ENCODE measurements around the gene SLF1. TPM values are rescaled to one million over a fixed set of nuclear protein-coding genes. Genes with fewer than 3 reads are reported as not detected.
A peak's percentile ranks its signal among the peaks of the same experiment; 100 is the strongest.

Gene SLF1
- total and polyA plus RNA-seq, 9 of the 15 experiments (the other 6 are each of a cell fraction or from before 2014, with no cell fraction given): 9.8 to 31.1 (median 16.3) TPM

DNA sequence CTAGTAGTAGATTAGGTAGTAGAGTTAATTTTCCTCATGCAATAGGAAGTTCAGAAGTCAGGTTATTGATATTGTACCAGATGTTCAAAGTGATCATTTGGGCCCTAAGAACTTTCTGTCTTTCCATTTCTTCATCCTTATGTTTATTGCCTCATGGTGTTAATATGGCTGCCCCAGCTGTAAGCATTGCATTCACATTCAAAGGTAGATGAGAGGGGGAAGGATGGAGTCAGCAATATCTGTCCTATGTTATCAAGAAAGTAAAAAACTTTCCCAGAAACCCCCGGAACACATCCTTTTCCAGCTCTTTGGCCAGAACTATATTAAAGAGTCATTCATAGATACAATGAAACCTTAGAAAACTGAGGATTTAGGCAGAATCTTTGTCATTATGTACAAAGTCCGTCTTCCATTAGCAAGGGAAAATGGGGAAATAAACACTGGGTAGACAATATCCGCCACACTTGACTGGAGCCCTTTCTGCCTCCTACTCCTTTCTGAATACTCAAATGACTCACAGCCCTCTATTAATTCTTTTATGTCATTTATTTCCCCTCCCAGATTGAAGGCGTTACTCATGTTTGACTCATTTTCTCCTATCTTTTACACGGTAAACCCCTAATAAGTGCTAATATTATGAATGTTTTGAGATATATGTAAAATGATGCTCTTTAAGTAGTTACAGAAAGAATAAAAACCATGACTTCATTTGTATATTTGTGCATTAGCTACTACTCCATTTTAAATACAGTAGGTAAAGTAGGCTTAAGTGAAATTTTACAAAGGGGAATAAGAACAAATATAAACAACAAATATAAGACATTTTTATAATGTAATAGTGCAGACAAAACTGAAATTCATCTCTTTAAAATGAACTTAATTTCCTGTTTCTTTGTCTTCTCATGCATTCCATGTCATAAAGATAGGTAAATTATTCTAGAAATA is 127.6 kb downstream of the SLF1 start (continued):
- TF ChIP-seq BRCA1 (IDR thresholded peaks at IDR 0.05) (no peak), BRCA1 (CRISPR knock-in tag; IDR thresholded peaks at IDR 0.05) (no peak), PHB (CRISPR knock-in tag; IDR thresholded peaks at IDR 0.05) (no peak)
- TF ChIP-seq, protein P1, sequence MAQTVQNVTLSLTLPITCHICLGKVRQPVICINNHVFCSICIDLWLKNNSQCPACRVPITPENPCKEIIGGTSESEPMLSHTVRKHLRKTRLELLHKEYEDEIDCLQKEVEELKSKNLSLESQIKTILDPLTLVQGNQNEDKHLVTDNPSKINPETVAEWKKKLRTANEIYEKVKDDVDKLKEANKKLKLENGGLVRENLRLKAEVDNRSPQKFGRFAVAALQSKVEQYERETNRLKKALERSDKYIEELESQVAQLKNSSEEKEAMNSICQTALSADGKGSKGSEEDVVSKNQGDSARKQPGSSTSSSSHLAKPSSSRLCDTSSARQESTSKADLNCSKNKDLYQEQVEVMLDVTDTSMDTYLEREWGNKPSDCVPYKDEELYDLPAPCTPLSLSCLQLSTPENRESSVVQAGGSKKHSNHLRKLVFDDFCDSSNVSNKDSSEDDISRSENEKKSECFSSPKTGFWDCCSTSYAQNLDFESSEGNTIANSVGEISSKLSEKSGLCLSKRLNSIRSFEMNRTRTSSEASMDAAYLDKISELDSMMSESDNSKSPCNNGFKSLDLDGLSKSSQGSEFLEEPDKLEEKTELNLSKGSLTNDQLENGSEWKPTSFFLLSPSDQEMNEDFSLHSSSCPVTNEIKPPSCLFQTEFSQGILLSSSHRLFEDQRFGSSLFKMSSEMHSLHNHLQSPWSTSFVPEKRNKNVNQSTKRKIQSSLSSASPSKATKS (CRISPR knock-in tag; IDR thresholded peaks at IDR 0.05): no peak

DNA sequence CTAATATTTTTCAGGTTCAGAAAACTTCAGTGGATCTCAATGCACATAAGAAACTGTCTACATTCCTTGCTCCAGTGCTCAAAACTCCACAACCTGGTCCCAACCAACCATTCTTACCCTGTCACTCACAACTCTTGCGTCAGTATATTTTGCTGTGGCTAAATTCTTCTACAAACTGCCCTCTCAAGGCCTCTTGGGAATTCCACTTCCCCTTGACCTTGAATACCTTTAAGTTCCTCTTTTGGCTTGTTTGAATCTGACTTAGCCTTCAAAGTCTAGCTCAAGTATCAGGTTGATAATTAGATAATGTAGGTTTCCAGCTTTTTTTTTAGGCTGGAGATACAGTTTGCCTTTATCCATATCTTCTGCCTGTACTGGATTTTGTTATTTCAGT is 128.3 kb downstream of the SLF1 start:
- DNase-seq (ENCODE audit: extremely low read depth in 1 of 4, low spot score in 3 of 4) (peak in 1 of 4 experiments; percentile 9), ATAC-seq (peak; percentile 75), FAIRE-seq (no peak)
- Histone ChIP-seq H2AFZ (ENCODE audit: low read depth, low read length) (no peak overlapping the region), H3K9me3 (replicated peaks; ENCODE audit: control insufficient read depth, insufficient read depth, low read depth, low read length) (no peaks in the 10 kb centered on the region), H3K4me3 (no peak overlapping the region), H3K36me3 (ENCODE audit: control insufficient read depth, insufficient read depth, low read length) (no peaks in the 10 kb centered on the region), H3K9ac (ENCODE audit: insufficient read depth in 1 of 2, low read depth in 2 of 2, low read length in 2 of 2) (no peak overlapping the region), H3K4me2 (ENCODE audit: insufficient read depth, low read length) (no peak overlapping the region), H3K9me1 (ENCODE audit: control insufficient read depth, insufficient read depth, low read length) (no peaks in the 10 kb centered on the region), H3K27me3 (ENCODE audit: control insufficient read depth in 2 of 2, insufficient read depth in 2 of 2, low read length in 2 of 2) (no peaks in the 10 kb centered on the region), H4K20me1 (replicated peaks; ENCODE audit: control insufficient read depth, insufficient read depth, low read length) (no peaks in the 10 kb centered on the region), H3K27ac (ENCODE audit: extremely low read depth, low read depth, low read length) (no peak overlapping the region), H3K79me2 (ENCODE audit: control insufficient read depth, insufficient read depth, low read length) (no peaks in the 10 kb centered on the region), H3K4me1 (replicated peaks in 1 of 2; ENCODE audit: control insufficient read depth in 2 of 2, insufficient read depth in 2 of 2, low read length in 2 of 2) (peaks cover 0 to 3% of the 10 kb centered on the region in 2 experiments; a peak in 1 of 5 replicates)
- in situ Hi-C loops (cut with MboI) (loop anchor here (25.0 kb wide), 1 partner anchor 1159 kb away; the partner anchor contains the start of genes NR2F1 and NR2F1-AS1), intact Hi-C loops (cut with micrococcal nuclease) (no loop called here)
- 0% methylated on average over 1 of the region's 1 CpG for WGBS (ENCODE audit: insufficient coverage, low coverage, missing lambda C conversion rate)
- no TSS peak for BruUV-seq (replicated peaks)
- POLR2A ChIA-PET: interaction anchor here (0.7 kb wide), 1 partner anchor 12 kb away, joined by 3 read pairs; no protein-coding TSS in a partner anchor
- CTCF ChIA-PET (ENCODE audit: low intra/inter-chr PET ratio): no interaction called here
- TF ChIP-seq, protein P2, sequence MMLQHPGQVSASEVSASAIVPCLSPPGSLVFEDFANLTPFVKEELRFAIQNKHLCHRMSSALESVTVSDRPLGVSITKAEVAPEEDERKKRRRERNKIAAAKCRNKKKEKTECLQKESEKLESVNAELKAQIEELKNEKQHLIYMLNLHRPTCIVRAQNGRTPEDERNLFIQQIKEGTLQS (IDR thresholded peaks at IDR 0.05): peak; percentile 51; the same call in 1 of the 2 replicates
- TF ChIP-seq, protein P2 (CRISPR knock-in tag; conservative IDR thresholded peaks at IDR 0.05): no peak
- TF ChIP-seq ESRRA (IDR thresholded peaks at IDR 0.05; ENCODE audit: borderline replicate concordance, low read depth) (peak; percentile 92), ZFX (CRISPR knock-in tag; IDR thresholded peaks at IDR 0.05) (no peak), NR2C1 (IDR thresholded peaks at IDR 0.05) (no peak), NR2C1 (tag; IDR thresholded peaks at IDR 0.05) (0 out of 2 replicates have a peak, but pooled peaks have one; percentile 16), NFYB (IDR thresholded peaks at IDR 0.05; ENCODE audit: extremely low read depth, insufficient read length) (no peak), COPS2 (conservative IDR thresholded peaks at IDR 0.05) (no peak), PHF20 (IDR thresholded peaks at IDR 0.05; ENCODE audit: partially characterized antibody) (no peak), CEBPB (tag; IDR thresholded peaks at IDR 0.05) (peak; percentile 66), ZEB2 (IDR thresholded peaks at IDR 0.05) (0 out of 2 replicates have a peak, but pooled peaks have one; percentile 27), ATF7 (IDR thresholded peaks at IDR 0.05) (peak; percentile 52; the same call in 1 of the 2 replicates), CEBPG (CRISPR knock-in tag; IDR thresholded peaks at IDR 0.05) (peak; percentile 72), CEBPG (tag; conservative IDR thresholded peaks at IDR 0.05 in 1 of 2, IDR thresholded peaks at IDR 0.05 in 1 of 2) (peak; percentile 67 to 84; a peak in 3 of 4 replicates), CHD4 (IDR thresholded peaks at IDR 0.05; ENCODE audit: insufficient read depth, insufficient replicate concordance, low read depth, low read length, poor library complexity, severe bottlenecking) (no peak)

All from K562 (cell line).